ENCODE results near the gene MDM2.

The MDM2 gene

GRCh38 chr12:68884251-68884650, 76.3 kb downstream of the MDM2 start:
- no peaks in the 10 kb centered on the region for H3F3A ChIP-seq (ENCODE audit: insufficient read depth, low read length)
- TF ChIP-seq EZH2 (optimal IDR thresholded peaks at IDR 0.05; ENCODE audit: low read depth, low read length) (no peak), EZH2phosphoT487 (IDR thresholded peaks at IDR 0.05; ENCODE audit: low read length) (no peak)
- TF ChIP-seq, protein P1, sequence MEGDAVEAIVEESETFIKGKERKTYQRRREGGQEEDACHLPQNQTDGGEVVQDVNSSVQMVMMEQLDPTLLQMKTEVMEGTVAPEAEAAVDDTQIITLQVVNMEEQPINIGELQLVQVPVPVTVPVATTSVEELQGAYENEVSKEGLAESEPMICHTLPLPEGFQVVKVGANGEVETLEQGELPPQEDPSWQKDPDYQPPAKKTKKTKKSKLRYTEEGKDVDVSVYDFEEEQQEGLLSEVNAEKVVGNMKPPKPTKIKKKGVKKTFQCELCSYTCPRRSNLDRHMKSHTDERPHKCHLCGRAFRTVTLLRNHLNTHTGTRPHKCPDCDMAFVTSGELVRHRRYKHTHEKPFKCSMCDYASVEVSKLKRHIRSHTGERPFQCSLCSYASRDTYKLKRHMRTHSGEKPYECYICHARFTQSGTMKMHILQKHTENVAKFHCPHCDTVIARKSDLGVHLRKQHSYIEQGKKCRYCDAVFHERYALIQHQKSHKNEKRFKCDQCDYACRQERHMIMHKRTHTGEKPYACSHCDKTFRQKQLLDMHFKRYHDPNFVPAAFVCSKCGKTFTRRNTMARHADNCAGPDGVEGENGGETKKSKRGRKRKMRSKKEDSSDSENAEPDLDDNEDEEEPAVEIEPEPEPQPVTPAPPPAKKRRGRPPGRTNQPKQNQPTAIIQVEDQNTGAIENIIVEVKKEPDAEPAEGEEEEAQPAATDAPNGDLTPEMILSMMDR (IDR thresholded peaks at IDR 0.05; ENCODE audit: low read length), result no peak
- no peak overlapping the region for H3K9ac ChIP-seq (ENCODE audit: low read length)
- H3K79me2 ChIP-seq (ENCODE audit: low read length), result no peaks in the 10 kb centered on the region
- no peaks in the 10 kb centered on the region for H3K27me3 ChIP-seq (replicated peaks; ENCODE audit: insufficient read depth, low read length)
- DNase-seq, result no peak
- no peaks in the 10 kb centered on the region for H3K9me2 ChIP-seq (replicated peaks; ENCODE audit: insufficient read depth, low read length)
- H4K20me1 ChIP-seq (ENCODE audit: insufficient read depth, low read length), result no peaks in the 10 kb centered on the region
- no peaks in the 10 kb centered on the region for H3K36me3 ChIP-seq (replicated peaks; ENCODE audit: insufficient read depth, low read length)
- H3K27ac ChIP-seq (ENCODE audit: low read length), result no peak overlapping the region
- H3K4me1 ChIP-seq (ENCODE audit: low read length), result peaks cover 4% of the 10 kb centered on the region; the same call in 1 of the 2 replicates
- no peaks in the 10 kb centered on the region for H3K9me3 ChIP-seq (replicated peaks; ENCODE audit: insufficient read depth, low read length)
- no peak overlapping the region for H2AFZ ChIP-seq (ENCODE audit: low read length)
- H3K4me2 ChIP-seq (ENCODE audit: low read depth, low read length), result no peak overlapping the region
- H3K4me3 ChIP-seq (ENCODE audit: low read length), result no peak overlapping the region

DNA sequence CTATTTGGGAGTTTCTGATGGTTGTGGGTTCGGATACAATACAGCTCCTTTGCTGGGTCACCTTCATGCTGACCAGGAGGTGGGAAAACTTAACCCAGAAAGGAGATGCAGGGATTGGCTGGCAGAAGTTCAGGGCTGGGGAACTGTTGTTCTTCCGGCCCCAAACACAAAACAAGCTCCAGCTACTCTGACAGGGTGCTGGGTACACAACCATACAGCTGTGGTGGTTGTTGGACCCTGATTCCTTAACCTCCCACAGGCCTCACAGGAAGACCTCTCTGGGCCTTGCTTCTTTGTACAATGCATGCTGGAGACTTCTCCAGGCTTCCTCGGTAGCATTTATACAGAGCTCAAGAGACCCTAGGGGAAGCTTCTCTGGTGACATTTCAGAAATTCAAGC, 77.4 kb downstream of the MDM2 start:
- Histone ChIP-seq H3K4me2 (ENCODE audit: low read depth, low read length) (no peak overlapping the region), H3K79me2 (ENCODE audit: low read length) (no peaks in the 10 kb centered on the region), H3K36me3 (replicated peaks; ENCODE audit: insufficient read depth, low read length) (no peaks in the 10 kb centered on the region), H3K9ac (ENCODE audit: low read length) (no peak overlapping the region), H2AFZ (ENCODE audit: low read length) (no peak overlapping the region), H3F3A (ENCODE audit: insufficient read depth, low read length) (no peaks in the 10 kb centered on the region), H3K4me1 (ENCODE audit: low read length) (peaks cover 4% of the 10 kb centered on the region; the same call in 1 of the 2 replicates), H3K27ac (ENCODE audit: low read length) (no peak overlapping the region), H3K9me2 (replicated peaks; ENCODE audit: insufficient read depth, low read length) (no peaks in the 10 kb centered on the region), H3K27me3 (replicated peaks; ENCODE audit: insufficient read depth, low read length) (no peaks in the 10 kb centered on the region), H4K20me1 (ENCODE audit: insufficient read depth, low read length) (no peaks in the 10 kb centered on the region), H3K4me3 (ENCODE audit: low read length) (no peak overlapping the region), H3K9me3 (replicated peaks; ENCODE audit: insufficient read depth, low read length) (no peaks in the 10 kb centered on the region)
- no peak for TF ChIP-seq EZH2 (optimal IDR thresholded peaks at IDR 0.05; ENCODE audit: low read depth, low read length)
- TF ChIP-seq, protein P1 (IDR thresholded peaks at IDR 0.05; ENCODE audit: low read length), result no peak
- no peak for TF ChIP-seq EZH2phosphoT487 (IDR thresholded peaks at IDR 0.05; ENCODE audit: low read length)
- DNase-seq, result no peak

DNA sequence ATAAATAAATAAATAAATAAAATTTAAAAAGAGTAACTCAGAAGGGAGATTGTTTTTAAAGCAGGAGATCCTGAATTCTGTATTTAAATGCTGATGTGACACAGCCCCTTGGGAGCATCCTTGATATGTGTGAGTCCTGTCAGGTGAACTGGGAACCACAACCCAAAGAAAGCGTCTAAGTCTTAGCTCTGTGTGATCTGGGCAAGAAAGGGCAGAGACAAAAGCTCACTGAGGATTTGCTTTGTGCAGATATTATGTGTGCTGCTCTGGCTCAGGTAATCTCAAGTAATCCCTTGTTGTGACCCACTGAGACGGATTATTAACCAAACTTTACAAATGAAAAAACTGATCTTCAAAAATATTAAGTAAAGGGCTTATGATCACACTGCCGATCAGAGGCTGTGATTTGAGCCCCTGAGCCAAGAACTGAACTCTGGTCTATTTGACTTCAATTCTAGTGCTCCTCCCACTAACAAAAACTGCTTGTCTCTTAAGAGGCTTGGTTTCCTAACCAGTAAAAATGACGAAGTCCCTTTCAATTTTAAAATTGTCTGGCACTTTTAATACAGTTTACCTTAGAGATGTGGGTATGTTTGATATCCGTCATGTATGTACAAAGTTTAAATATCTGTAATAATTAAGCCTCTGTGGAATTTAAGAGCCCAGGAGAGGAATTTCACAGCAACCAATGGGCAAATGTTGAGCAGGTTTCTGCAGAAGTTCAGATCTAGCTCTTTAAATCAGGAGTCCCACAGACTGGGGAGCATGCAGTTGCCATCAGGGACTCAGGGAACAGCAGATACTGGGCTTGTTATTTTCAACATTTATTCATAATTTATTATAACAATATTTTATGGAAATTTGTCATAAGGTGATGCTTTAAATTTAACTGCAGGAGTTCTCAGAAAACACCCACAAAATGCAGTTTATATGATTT, 78.9 kb downstream of the MDM2 start:
- no peak overlapping the region for H3K27ac ChIP-seq (ENCODE audit: low read length)
- no peak for DNase-seq

More for the DNA sequence above, 78.9 kb downstream of the MDM2 start:
- no peaks in the 10 kb centered on the region for H3K9me3 ChIP-seq (replicated peaks; ENCODE audit: insufficient read depth, low read length)
- no peaks in the 10 kb centered on the region for H3K36me3 ChIP-seq (replicated peaks; ENCODE audit: insufficient read depth, low read length)
- no peaks in the 10 kb centered on the region for H3K79me2 ChIP-seq (ENCODE audit: low read length)
- H4K20me1 ChIP-seq (ENCODE audit: insufficient read depth, low read length), result no peaks in the 10 kb centered on the region
- peaks cover 4% of the 10 kb centered on the region; the same call in 1 of the 2 replicates for H3K4me1 ChIP-seq (ENCODE audit: low read length)
- TF ChIP-seq EZH2phosphoT487 (IDR thresholded peaks at IDR 0.05; ENCODE audit: low read length) (no peak), EZH2 (optimal IDR thresholded peaks at IDR 0.05; ENCODE audit: low read depth, low read length) (no peak)
- TF ChIP-seq, protein P1 (IDR thresholded peaks at IDR 0.05; ENCODE audit: low read length), result no peak
- no peaks in the 10 kb centered on the region for H3K27me3 ChIP-seq (replicated peaks; ENCODE audit: insufficient read depth, low read length)
- H3K9ac ChIP-seq (ENCODE audit: low read length), result no peak overlapping the region
- H2AFZ ChIP-seq (ENCODE audit: low read length), result no peak overlapping the region
- no peak overlapping the region for H3K4me2 ChIP-seq (ENCODE audit: low read depth, low read length)
- H3K9me2 ChIP-seq (replicated peaks; ENCODE audit: insufficient read depth, low read length), result no peaks in the 10 kb centered on the region
- no peaks in the 10 kb centered on the region for H3F3A ChIP-seq (ENCODE audit: insufficient read depth, low read length)
- H3K4me3 ChIP-seq (ENCODE audit: low read length), result no peak overlapping the region
